BJ (cell line): ENCODE results near the gene CDK16. TPM values are rescaled to one million over a fixed set of nuclear protein-coding genes. Genes with fewer than 3 reads are reported as not detected.

Experiments used
- CTCF ChIA-PET: fragments of 350-600 bp; formaldehyde crosslinking; extraction: SDS; loops from one replicate; lab custom pipeline; 2021; ENCODE audit warnings: antibody characterized with exemption, inconsistent platforms; lab: Yijun Ruan, JAX
- POLR2A ChIA-PET: fragments of 300-600 bp; sonication (Branson Sonifier 250); formaldehyde crosslinking; extraction: SDS; loops from one replicate; lab custom pipeline; 2021; ENCODE audit warnings: antibody characterized with exemption; lab: Charles Lee
- DNase-seq: peaks from one replicate; pipeline ENCODE4 v3.0.0-alpha.2; 2011; ENCODE audit warnings: low read depth
- H3K27me3 ChIP-seq: 2 replicates; pipeline ENCODE4 v1.6.0; 2011; ENCODE audit warnings: low read length; ENCODE audit not compliant: control insufficient read depth, insufficient read depth
- H3K36me3 ChIP-seq: 2 replicates; pipeline ENCODE4 v1.5.1; 2011; ENCODE audit warnings: low read length; ENCODE audit not compliant: control insufficient read depth, insufficient read depth
- H3K4me3 ChIP-seq: 2 replicates; pipeline ENCODE4 v1.5.1; 2011; ENCODE audit warnings: low read depth, mild to moderate bottlenecking, control low read depth, low read length
- CTCF ChIP-seq: IDR thresholded peaks from 2 replicates; pipeline ENCODE4 v1.5.1; 2011; ENCODE audit warnings: low read depth, mild to moderate bottlenecking, control low read depth, inconsistent platforms, low read length, moderate library complexity; ENCODE audit not compliant: insufficient read depth
- polyA plus RNA-seq: library from polyadenylated mRNA; depleted of rRNA; stranded (reverse); fragments of >200 nt; gene quantifications from 2 replicates; pipeline ENCODE4 v1.2.3, GENCODE V29; 2011

Gene CDK16
- polyA plus RNA-seq, 1 experiment: 167 TPM

GRCh38 chrX:47179928-47180255 is 38.6 kb upstream of the CDK16 start:
- POLR2A ChIA-PET: no interaction called here
- H3K36me3 ChIP-seq: peaks cover 17% of the 10 kb centered on the region
- CTCF ChIA-PET: no interaction called here

GRCh38 chrX:47180346-47180745 is 38.1 kb upstream of the CDK16 start:
- no peak for DNase-seq
- TF ChIP-seq CTCF: no peak
- ChIA-PET CTCF (no interaction called here), POLR2A (no interaction called here)
- Histone ChIP-seq H3K27me3 (no peaks in the 10 kb centered on the region), H3K36me3 (peaks cover 18% of the 10 kb centered on the region), H3K4me3 (no peak overlapping the region)

More at GRCh38 chrX:47179928-47180255, 38.6 kb upstream of the CDK16 start:
- Histone ChIP-seq H3K27me3 (no peaks in the 10 kb centered on the region), H3K4me3 (no peak overlapping the region)
- DNase-seq: no peak
- TF ChIP-seq CTCF: no peak

- TF ChIP-seq CTCF: no peak
- peaks cover 15% of the 10 kb centered on the region for H3K36me3 ChIP-seq
- CTCF ChIA-PET: no interaction called here
- POLR2A ChIA-PET: no interaction called here
- no peak for DNase-seq
- H3K4me3 ChIP-seq: no peak overlapping the region
- no peaks in the 10 kb centered on the region for H3K27me3 ChIP-seq
Measured at GRCh38 chrX:47181301-47181700, 37.2 kb upstream of the CDK16 start.

GRCh38 chrX:47182106-47182700 is 36.3 kb upstream of the CDK16 start:
- no peak for TF ChIP-seq CTCF
- CTCF ChIA-PET: no interaction called here
- Histone ChIP-seq H3K27me3 (no peaks in the 10 kb centered on the region), H3K4me3 (no peak overlapping the region), H3K36me3 (peaks cover 13% of the 10 kb centered on the region)
- POLR2A ChIA-PET: no interaction called here
- no peak for DNase-seq

GRCh38 chrX:47184486-47184885 is 34.0 kb upstream of the CDK16 start:
- no peak for TF ChIP-seq CTCF
- peaks cover 11% of the 10 kb centered on the region for H3K36me3 ChIP-seq
- DNase-seq: no peak
- no peak overlapping the region for H3K4me3 ChIP-seq
- H3K27me3 ChIP-seq: no peaks in the 10 kb centered on the region
- ChIA-PET CTCF (no interaction called here), POLR2A (no interaction called here)
